BLaER1 treated with 17β-estradiol and CSF1 and Interleukin-3, amounts not matched to agents 10 nM and 100 nM (cell line): ENCODE measurements around the gene MYO5B.
"Not testable (repeated sequence)": the region's sequence is repeated elsewhere in the genome, so short reads cannot be mapped to it uniquely, and the experiment has no call there.

Source experiments
- H3K27ac ChIP-seq, 11 experiments: shearing (Covaris generic); formaldehyde crosslinking; 2 replicates each; pipeline ENCODE4 v1.8.1; 2022
- H3K27me3 ChIP-seq, 11 experiments: shearing (Covaris generic); formaldehyde crosslinking; 2 replicates each; pipeline ENCODE4 v1.8.1; 2022
- H3K36me3 ChIP-seq, 11 experiments: shearing (Covaris generic); formaldehyde crosslinking; 2 replicates each; pipeline ENCODE4 v1.8.1; 2022
- H3K4me1 ChIP-seq, 10 experiments: shearing (Covaris generic); formaldehyde crosslinking; 2 replicates each; pipeline ENCODE4 v1.8.1; 2022
- H3K4me2 ChIP-seq, 11 experiments: shearing (Covaris generic); formaldehyde crosslinking; 2 replicates each; pipeline ENCODE4 v1.8.1; 2022
- H3K4me3 ChIP-seq, 10 experiments: shearing (Covaris generic); formaldehyde crosslinking; 2 replicates each; pipeline ENCODE4 v1.8.1; 2022
- H3K9ac ChIP-seq, 11 experiments: shearing (Covaris generic); formaldehyde crosslinking; 2 replicates each; pipeline ENCODE4 v1.8.1; 2022
- H3K9me3 ChIP-seq, 11 experiments: shearing (Covaris generic); formaldehyde crosslinking; replicated peaks in 1 of 11; 2 replicates each; pipeline ENCODE4 v1.8.1; 2022
- H4K20me1 ChIP-seq, 11 experiments: shearing (Covaris generic); formaldehyde crosslinking; 2 replicates each; pipeline ENCODE4 v1.8.1; 2022
- Cebpa-rat ChIP-seq, 11 experiments: shearing (Covaris generic); IDR thresholded peaks; 2 replicates each; pipeline ENCODE4 v1.8.1; 2022

Gene MYO5B

DNA sequence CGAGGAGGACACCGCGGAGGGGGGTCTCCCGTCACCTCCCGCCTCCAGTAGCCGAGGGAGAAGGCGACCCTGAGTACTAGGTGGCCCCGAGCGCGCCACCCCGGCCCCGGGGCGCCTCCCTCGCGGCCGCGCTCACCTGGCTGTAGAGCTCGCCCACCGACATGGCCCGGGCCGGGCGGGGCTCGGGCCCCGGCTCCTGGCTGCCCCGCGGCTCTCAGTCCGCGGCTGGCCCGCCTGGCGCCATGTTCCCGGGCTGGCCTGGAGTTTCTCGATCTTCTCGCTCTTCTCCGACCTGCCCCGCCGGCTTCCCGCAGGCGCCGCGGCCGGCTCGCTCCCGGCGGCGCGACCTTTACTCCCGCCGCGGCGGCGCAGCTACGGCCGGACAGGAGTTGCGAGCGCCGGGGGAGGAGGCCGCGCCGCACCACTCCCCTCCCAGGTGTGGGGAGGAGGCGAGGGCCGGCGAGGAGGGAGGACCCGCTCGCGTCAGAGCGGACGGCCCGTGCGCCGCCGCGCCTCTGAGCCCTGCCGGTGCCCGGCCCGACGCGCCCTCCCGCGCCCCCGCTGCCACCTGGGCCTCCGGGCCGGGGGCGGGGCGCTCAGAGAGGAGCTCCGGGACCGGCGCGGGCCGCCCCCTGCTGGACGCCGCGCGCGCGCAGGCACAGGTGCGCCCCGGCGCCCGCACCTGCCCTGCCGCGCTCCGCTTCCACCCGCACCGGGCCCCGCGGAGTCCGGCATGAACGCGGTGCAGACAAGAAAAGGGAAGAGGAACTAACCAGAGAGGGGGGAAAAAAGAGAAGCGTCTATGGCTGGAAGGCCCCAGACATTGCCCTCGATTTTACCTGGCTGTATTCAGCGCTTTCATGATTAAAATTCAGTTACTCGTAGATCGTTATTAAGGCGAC, at the start of gene MYO5B:
Gene MYO5B (minus strand): TSS at position 517 of the 902 bp plus-strand sequence. CDS start 354 bp downstream, at position 163.
- Histone ChIP-seq H3K4me2 (peak within 1 kb of the TSS; percentile 68 to 91 (median 77)), H3K9me3 (peaks cover 17 to 38% (median 27%) of the 10 kb centered on the region in 11 experiments; a peak in 21 of 22 replicates), H3K4me1 (peaks cover 0 to 9% (median 0%) of the 10 kb centered on the region in 10 experiments; a peak in 2 of 20 replicates), H3K36me3 (no peaks in the 10 kb centered on the region), H3K27ac (no peak within 1 kb of the TSS), H3K27me3 (peaks cover 53 to 74% (median 67%) of the 10 kb centered on the region in 11 experiments), H3K9ac (peak within 1 kb of the TSS in 2 of 11 experiments; percentile 12 to 45; a peak in 2 of 22 replicates), H4K20me1 (peaks cover 0 to 5% (median 0%) of the 10 kb centered on the region in 11 experiments; a peak in 1 of 22 replicates), H3K4me3 (peak within 1 kb of the TSS; percentile 48 to 68 (median 56))
- TF ChIP-seq Cebpa-rat (IDR thresholded peaks at IDR 0.05), result no peak

DNA sequence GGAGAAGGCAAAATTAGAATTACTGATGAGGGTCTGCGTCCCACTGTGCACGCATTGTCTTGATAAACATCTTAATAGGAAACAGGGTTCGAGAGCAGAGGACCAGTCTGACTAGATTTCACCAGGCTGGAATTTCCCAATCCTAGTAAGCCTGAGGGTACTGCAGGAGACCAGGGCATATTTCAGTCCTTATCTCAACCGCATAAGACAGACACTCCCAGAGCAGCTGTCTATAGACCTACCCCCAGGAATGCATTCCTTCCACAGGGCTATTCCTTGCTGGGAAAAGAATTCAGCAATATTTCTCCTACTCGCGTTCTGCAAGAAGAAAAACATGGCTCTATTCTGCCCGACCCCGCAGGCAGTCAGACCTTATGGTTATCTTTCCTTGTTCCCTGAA, 46.8 kb upstream of the MYO5B start:
- H3K9ac ChIP-seq, H3K27me3 ChIP-seq, H4K20me1 ChIP-seq, H3K4me2 ChIP-seq, H3K27ac ChIP-seq, H3K4me3 ChIP-seq, H3K4me1 ChIP-seq, H3K36me3 ChIP-seq: not testable (repeated sequence)
- peaks cover 31 to 51% (median 46%) of the 10 kb centered on the region in 11 experiments for H3K9me3 ChIP-seq

DNA sequence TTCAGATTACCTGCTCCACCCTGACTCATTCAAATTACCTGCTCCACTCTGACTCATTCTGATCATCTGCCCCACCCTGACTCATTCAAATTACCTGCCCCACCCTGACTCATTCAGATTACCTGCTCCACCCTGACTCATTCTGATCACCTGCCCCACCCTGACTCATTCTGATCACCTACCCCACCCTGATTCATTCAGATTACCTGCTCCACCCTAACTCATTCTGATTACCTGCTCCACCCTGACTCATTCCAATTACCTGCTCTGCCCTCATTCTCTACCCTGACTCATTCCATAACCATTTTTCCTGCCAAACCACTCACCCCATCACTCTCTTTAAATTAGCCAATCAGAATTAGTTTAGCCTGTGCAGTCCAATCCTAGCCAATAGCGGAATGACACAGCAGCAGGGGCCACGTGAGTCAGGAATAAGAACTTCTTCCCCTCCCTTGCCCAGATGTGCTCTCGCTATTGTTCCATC, 45.2 kb upstream of the MYO5B start:
- H3K4me2 ChIP-seq, result no peak overlapping the region
- H3K27ac ChIP-seq, result no peak overlapping the region
- no peak for TF ChIP-seq Cebpa-rat (IDR thresholded peaks at IDR 0.05)
- H3K9me3 ChIP-seq, result peaks cover 31 to 51% (median 46%) of the 10 kb centered on the region in 11 experiments
- no peak overlapping the region for H3K9ac ChIP-seq
- H3K36me3 ChIP-seq, result no peaks in the 10 kb centered on the region
- no peak overlapping the region for H3K4me3 ChIP-seq
- no peaks in the 10 kb centered on the region for H4K20me1 ChIP-seq
- H3K27me3 ChIP-seq, result no peaks in the 10 kb centered on the region
- H3K4me1 ChIP-seq, result no peaks in the 10 kb centered on the region; a peak in 1 of 20 replicates

DNA sequence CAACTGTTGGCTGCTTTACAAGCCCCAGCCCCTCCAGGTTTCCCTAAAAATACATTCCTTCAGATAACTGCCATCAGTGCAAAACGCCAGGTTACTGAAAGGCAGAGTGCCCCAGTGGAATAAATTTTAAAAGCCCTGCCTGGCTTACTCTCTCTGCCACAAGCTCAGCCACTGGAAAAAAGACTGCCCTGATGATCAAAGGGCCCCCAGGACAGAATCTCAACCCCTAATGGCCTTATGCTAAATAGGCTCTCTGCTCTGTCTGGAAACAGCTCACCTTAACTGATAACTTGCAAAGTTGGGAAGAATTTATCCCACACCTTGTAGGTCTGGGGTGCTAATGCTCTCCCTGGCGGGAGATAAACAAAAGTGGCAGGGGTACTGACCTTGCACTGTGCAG, 37.5 kb upstream of the MYO5B start:
- peak overlapping the region in 9 of 11 experiments; percentile 6 to 77 (median 62); a peak in 15 of 22 replicates for H3K4me2 ChIP-seq
- no peaks in the 10 kb centered on the region; a peak in 1 of 22 replicates for H3K27me3 ChIP-seq
- 0 out of 22 replicates have a peak overlapping the region, but pooled peaks of 2 of the 11 experiments have one; percentile 2 to 42 for H3K9ac ChIP-seq
- H3K27ac ChIP-seq, result no peak overlapping the region
- H3K9me3 ChIP-seq, result no peaks in the 10 kb centered on the region; a peak in 2 of 22 replicates
- H4K20me1 ChIP-seq, result no peaks in the 10 kb centered on the region
- peaks cover 0 to 39% (median 29%) of the 10 kb centered on the region in 10 experiments; a peak in 16 of 20 replicates for H3K4me1 ChIP-seq
- H3K4me3 ChIP-seq, result no peak overlapping the region
- TF ChIP-seq Cebpa-rat (IDR thresholded peaks at IDR 0.05), result no peak
- no peaks in the 10 kb centered on the region for H3K36me3 ChIP-seq

DNA sequence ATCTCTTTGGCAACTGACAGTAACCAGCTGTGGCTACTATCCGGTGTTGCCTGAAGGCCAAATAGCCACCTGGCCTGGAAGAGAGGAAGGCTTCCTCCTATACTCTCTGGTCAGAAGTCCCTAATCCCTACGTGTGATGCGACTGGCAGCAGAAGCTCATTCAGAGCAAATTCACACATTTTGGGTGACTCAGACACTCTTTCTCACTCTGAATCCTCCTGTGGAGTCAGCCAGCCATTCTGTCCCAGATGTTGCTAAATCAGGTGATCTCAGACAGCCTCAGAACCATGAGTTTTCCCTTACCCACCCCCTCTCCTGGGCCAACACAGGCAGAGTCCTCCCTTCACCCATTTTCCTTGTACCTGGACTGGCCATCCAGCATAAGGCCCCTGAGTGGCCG, 36.7 kb upstream of the MYO5B start:
- Histone ChIP-seq H3K9ac (no peak overlapping the region), H3K4me2 (peak overlapping the region in 9 of 11 experiments; percentile 6 to 77 (median 62); a peak in 12 of 22 replicates), H3K27ac (no peak overlapping the region), H3K9me3 (no peaks in the 10 kb centered on the region; a peak in 2 of 22 replicates), H4K20me1 (no peaks in the 10 kb centered on the region), H3K27me3 (no peaks in the 10 kb centered on the region; a peak in 1 of 22 replicates), H3K36me3 (no peaks in the 10 kb centered on the region), H3K4me3 (no peak overlapping the region), H3K4me1 (peaks cover 0 to 39% (median 29%) of the 10 kb centered on the region in 10 experiments; a peak in 16 of 20 replicates)
- no peak for TF ChIP-seq Cebpa-rat (IDR thresholded peaks at IDR 0.05)

DNA sequence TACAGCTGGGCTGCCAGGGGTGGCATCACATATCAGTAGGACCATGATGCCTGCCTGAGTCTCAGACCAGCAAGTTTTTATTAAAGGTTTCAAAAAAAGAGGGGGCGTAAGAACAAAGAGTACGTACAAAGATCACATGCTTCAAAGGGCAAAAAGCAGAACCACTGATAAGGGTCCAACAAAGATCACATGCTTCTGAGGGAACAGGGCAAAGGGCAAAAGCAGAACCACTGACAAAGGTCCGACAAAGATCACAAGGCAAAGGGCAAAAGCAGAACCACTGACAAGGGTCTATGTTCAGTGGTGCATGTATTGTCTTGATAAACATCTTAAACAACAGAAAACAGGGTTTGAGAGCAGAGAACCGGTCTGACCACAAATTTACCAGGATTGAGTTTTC, 25.3 kb upstream of the MYO5B start:
- not testable (repeated sequence) for H3K27ac ChIP-seq, H3K27me3 ChIP-seq, H3K4me2 ChIP-seq, H4K20me1 ChIP-seq, H3K4me1 ChIP-seq, H3K36me3 ChIP-seq, H3K4me3 ChIP-seq, H3K9ac ChIP-seq
- H3K9me3 ChIP-seq, result peaks cover 31 to 46% (median 37%) of the 10 kb centered on the region in 11 experiments

DNA sequence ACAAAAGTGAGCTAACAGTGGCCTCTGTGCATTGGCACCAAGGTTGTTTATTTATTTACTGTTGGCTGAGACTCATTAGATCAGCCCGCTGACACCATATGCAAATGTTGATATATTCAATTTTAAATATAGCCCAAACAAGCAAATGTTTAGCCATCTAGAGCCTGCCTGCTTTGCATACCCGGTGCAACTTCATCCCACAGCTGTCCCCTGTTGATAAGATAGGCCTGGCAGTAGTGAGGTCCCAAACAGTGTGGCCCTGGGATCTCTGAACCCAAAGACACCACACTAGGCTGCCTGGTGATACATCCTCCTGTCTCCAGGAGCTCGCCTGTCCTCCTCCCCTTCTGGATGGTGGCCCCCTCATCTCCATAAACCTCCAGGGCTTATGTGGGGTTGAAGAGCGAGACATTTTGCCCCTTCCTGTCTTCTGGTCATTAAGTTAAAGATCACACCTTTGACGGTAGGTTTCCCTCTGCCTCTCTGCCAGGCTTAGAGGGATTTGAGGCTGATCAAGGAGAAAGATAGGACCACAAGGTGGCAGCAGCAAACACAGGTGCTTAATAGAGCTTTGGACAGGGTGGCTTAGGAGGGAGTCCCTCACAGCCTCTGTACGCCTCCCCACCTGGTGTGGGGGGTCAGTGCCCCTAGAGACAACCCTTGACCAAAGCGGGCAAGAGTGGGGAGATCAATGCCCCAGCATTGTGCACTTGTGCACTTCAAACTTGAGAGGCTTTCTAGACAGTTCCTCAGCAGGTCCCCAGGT, 23.7 kb upstream of the MYO5B start:
- Histone ChIP-seq H3K9me3 (peaks cover 31 to 46% (median 37%) of the 10 kb centered on the region in 11 experiments), H3K4me3 (no peak overlapping the region), H3K4me2 (no peak overlapping the region)

DNA sequence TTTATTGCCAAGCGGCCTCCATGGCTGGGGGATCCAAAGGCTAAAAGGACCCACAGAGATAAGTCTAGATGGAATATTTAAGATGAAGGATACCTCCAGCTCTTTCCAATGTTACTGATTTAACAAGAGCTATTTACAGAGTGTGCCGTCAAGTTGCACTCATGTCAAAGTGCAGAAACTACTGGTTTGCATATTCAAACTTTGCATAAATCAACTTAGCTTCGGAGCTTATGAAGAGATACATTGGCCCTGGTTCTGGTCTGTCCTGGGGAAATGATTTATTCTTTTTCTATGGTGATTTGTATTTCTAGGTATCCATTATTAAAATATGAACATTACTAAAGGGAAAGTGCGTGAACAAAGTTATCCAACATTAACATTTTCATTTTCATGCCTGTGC, 14.4 kb upstream of the MYO5B start:
- Histone ChIP-seq H3K27ac (no peak overlapping the region), H3K27me3 (0 out of 22 replicates have a peak, but pooled peaks cover 0 to 1% (median 0%) of the 10 kb centered on the region in 11 experiments), H4K20me1 (no peaks in the 10 kb centered on the region), H3K9me3 (no peaks in the 10 kb centered on the region), H3K9ac (no peak overlapping the region), H3K4me3 (no peak overlapping the region), H3K4me2 (no peak overlapping the region), H3K36me3 (no peaks in the 10 kb centered on the region), H3K4me1 (no peaks in the 10 kb centered on the region)
- TF ChIP-seq Cebpa-rat (IDR thresholded peaks at IDR 0.05), result no peak

More for the DNA sequence above, 23.7 kb upstream of the MYO5B start:
- no peak for TF ChIP-seq Cebpa-rat (IDR thresholded peaks at IDR 0.05)
- Histone ChIP-seq H3K36me3 (no peaks in the 10 kb centered on the region), H3K27me3 (no peaks in the 10 kb centered on the region), H3K9ac (no peak overlapping the region), H3K4me1 (no peaks in the 10 kb centered on the region), H3K27ac (no peak overlapping the region), H4K20me1 (no peaks in the 10 kb centered on the region)

DNA sequence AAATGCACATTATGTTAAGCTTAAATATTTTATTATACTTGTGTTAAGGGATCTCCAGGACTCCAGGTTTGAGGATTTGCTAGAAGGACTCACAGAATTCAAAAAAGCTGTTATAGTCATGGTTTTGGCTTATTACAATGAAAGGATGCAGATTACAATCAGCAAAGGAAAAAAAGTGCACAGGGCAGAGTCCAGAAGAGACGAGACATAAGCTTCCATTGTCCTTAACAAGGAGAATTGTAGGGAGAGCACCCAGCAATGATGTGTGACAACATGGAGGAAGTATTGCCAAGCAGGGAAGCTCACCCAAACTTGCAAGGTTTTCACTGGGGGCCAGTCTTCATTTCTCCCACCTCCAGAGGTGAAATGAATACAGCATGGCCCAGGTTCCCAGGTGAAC, 12.8 kb upstream of the MYO5B start:
- Histone ChIP-seq H4K20me1 (no peaks in the 10 kb centered on the region), H3K4me1 (no peaks in the 10 kb centered on the region), H3K9me3 (no peaks in the 10 kb centered on the region), H3K4me2 (no peak overlapping the region), H3K4me3 (no peak overlapping the region), H3K36me3 (no peaks in the 10 kb centered on the region), H3K27ac (no peak overlapping the region), H3K9ac (no peak overlapping the region), H3K27me3 (peaks cover 0 to 6% (median 0%) of the 10 kb centered on the region in 11 experiments; a peak in 2 of 22 replicates)
- TF ChIP-seq Cebpa-rat (IDR thresholded peaks at IDR 0.05), result no peak
